ENCODE results near the gene ZNF574. TPM values are rescaled to one million over a fixed set of nuclear protein-coding genes. Genes with fewer than 3 reads are reported as not detected.

The ZNF574 gene
- total and polyA plus RNA-seq, 2 donors (not counting 3 experiments of a cell fraction or from before 2014, with no cell fraction given): 13.6 to 15.3 TPM

GRCh38 chr19:42090672-42091071 is 14.7 kb downstream of the ZNF574 start:
- no peak for DNase-seq (ENCODE audit: low read depth, low spot score)
- TF ChIP-seq FOS (IDR thresholded peaks at IDR 0.05; ENCODE audit: borderline replicate concordance, insufficient read depth, low read length): no peak
- no peak for TF ChIP-seq CTCF (IDR thresholded peaks at IDR 0.05; ENCODE audit: extremely low read depth in 1 of 2, insufficient read depth in 1 of 2, low read depth in 1 of 2, low read length in 2 of 2)
- TF ChIP-seq JUN (IDR thresholded peaks at IDR 0.05; ENCODE audit: borderline replicate concordance, insufficient read depth, insufficient read length, low read depth): no peak
- TF ChIP-seq EZH2 (IDR thresholded peaks at IDR 0.05; ENCODE audit: borderline replicate concordance, low read depth, low read length, severe bottlenecking): no peak
- no peak for TF ChIP-seq GATA2 (IDR thresholded peaks at IDR 0.05; ENCODE audit: insufficient read depth, insufficient read length, low read depth, low read length)
- no peak for TF ChIP-seq MYC (IDR thresholded peaks at IDR 0.05; ENCODE audit: low read depth, low read length)
- TF ChIP-seq POLR2AphosphoS5 (IDR thresholded peaks at IDR 0.05; ENCODE audit: insufficient read depth, low read depth, low read length): no peak
- no peak for TF ChIP-seq POLR2A (IDR thresholded peaks at IDR 0.05; ENCODE audit: low read depth, low read length)
- no peak for TF ChIP-seq MAX (IDR thresholded peaks at IDR 0.05; ENCODE audit: insufficient read depth, insufficient read length)
- H3K4me3 ChIP-seq (replicated peaks in 1 of 3; ENCODE audit: insufficient read depth in 1 of 3, low read depth in 1 of 3, low read length in 3 of 3): no peak overlapping the region
- H3K27me3 ChIP-seq (ENCODE audit: control insufficient read depth in 2 of 2, insufficient read depth in 2 of 2, low read length in 2 of 2): no peaks in the 10 kb centered on the region
- no peaks in the 10 kb centered on the region for H3K36me3 ChIP-seq (ENCODE audit: control insufficient read depth in 2 of 2, extremely low read depth in 1 of 2, insufficient read depth in 2 of 2, low read length in 2 of 2)
- H3K4me2 ChIP-seq (ENCODE audit: insufficient read depth, low read length): no peak overlapping the region
- dilution Hi-C loops (cut with MboI; ENCODE audit: extremely low pct_ligation_motif_present, low sequenced_read_pairs) (no loop called here), intact Hi-C loops (cut with micrococcal nuclease) (no loop called here)
- ChIA-PET CTCF (interaction anchor here (1.2 kb wide), 1 partner anchor 56 kb away, joined by 3 read pairs; no protein-coding TSS in a partner anchor), POLR2A (interaction anchor here (0.6 kb wide), 1 partner anchor 124 kb away, joined by 4 read pairs; no protein-coding TSS in a partner anchor)
- no peak overlapping the region for H3K9ac ChIP-seq (replicated peaks; ENCODE audit: extremely low read depth, insufficient read depth, low read length)
- H3K9me3 ChIP-seq (replicated peaks; ENCODE audit: control insufficient read depth, insufficient read depth, low read length): no peaks in the 10 kb centered on the region
- peaks cover 29% of the 10 kb centered on the region for H3K4me1 ChIP-seq (ENCODE audit: control insufficient read depth, extremely low read depth, insufficient read depth, low read length)
- FAIRE-seq: no peak
- no peak overlapping the region for H3K27ac ChIP-seq (ENCODE audit: insufficient read depth, low read depth, low read length)
- H3K79me2 ChIP-seq (ENCODE audit: control insufficient read depth, insufficient read depth, low read length): no peaks in the 10 kb centered on the region
- H4K20me1 ChIP-seq (replicated peaks; ENCODE audit: control insufficient read depth, extremely low read depth, insufficient read depth, low read length): no peaks in the 10 kb centered on the region
- no peak overlapping the region for H2AFZ ChIP-seq (ENCODE audit: low read depth, low read length)
- BruUV-seq (replicated peaks): no TSS peak
- H3K9me1 ChIP-seq (replicated peaks; ENCODE audit: control insufficient read depth, extremely low read depth, insufficient read depth, low read length): no peaks in the 10 kb centered on the region

Measured in endothelial cell of umbilical vein (primary cell).